ENCODE data around the gene ZNF263. TPM values are rescaled to one million over a fixed set of nuclear protein-coding genes. Genes with fewer than 3 reads are reported as not detected.
A peak's percentile ranks its signal among the peaks of the same experiment; 100 is the strongest.

ZNF263 gene
- total and polyA plus RNA-seq, 2 of the 13 experiments (the other 11 are each of a cell fraction or from before 2014, with no cell fraction given) = 10.2 to 41.2 TPM

- TF ChIP-seq, protein P1, sequence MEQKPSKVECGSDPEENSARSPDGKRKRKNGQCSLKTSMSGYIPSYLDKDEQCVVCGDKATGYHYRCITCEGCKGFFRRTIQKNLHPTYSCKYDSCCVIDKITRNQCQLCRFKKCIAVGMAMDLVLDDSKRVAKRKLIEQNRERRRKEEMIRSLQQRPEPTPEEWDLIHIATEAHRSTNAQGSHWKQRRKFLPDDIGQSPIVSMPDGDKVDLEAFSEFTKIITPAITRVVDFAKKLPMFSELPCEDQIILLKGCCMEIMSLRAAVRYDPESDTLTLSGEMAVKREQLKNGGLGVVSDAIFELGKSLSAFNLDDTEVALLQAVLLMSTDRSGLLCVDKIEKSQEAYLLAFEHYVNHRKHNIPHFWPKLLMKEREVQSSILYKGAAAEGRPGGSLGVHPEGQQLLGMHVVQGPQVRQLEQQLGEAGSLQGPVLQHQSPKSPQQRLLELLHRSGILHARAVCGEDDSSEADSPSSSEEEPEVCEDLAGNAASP (CRISPR knock-in tag; IDR thresholded peaks at IDR 0.05; ENCODE audit: borderline replicate concordance) = peak; percentile 9; the same call in 1 of the 2 replicates
- TF ChIP-seq ZNF136 (CRISPR knock-in tag; IDR thresholded peaks at IDR 0.05; ENCODE audit: low read depth) (0 out of 2 replicates have a peak, but pooled peaks have one; percentile 77), NR0B2 (CRISPR knock-in tag; IDR thresholded peaks at IDR 0.05) (no peak; the same call in 1 of the 2 replicates), ZSCAN22 (CRISPR knock-in tag; IDR thresholded peaks at IDR 0.05) (no peak), BRCA1 (CRISPR knock-in tag; IDR thresholded peaks at IDR 0.05) (peak; percentile 83; the same call in 1 of the 2 replicates), REST (IDR thresholded peaks at IDR 0.05; ENCODE audit: borderline replicate concordance in 1 of 2, low read depth in 1 of 2, low read length in 2 of 2) (peak in 1 of 2 experiments; percentile 49; a peak in 1 of 4 replicates), MXD1 (CRISPR knock-in tag; IDR thresholded peaks at IDR 0.05) (peak; percentile 87; the same call in 1 of the 2 replicates), ZBTB1 (CRISPR knock-in tag; IDR thresholded peaks at IDR 0.05; ENCODE audit: borderline replicate concordance) (no peak), RNF2 (conservative IDR thresholded peaks at IDR 0.05; ENCODE audit: low read depth) (peak; percentile 95), ZNF367 (CRISPR knock-in tag; IDR thresholded peaks at IDR 0.05; ENCODE audit: borderline replicate concordance) (no peak), ZNF225 (CRISPR knock-in tag; IDR thresholded peaks at IDR 0.05) (no peak), YEATS2 (CRISPR knock-in tag; IDR thresholded peaks at IDR 0.05; ENCODE audit: borderline replicate concordance) (peak; percentile 82), ZBED4 (CRISPR knock-in tag; IDR thresholded peaks at IDR 0.05; ENCODE audit: borderline replicate concordance) (no peak), BCL6 (CRISPR knock-in tag; IDR thresholded peaks at IDR 0.05) (no peak), THYN1 (CRISPR knock-in tag; IDR thresholded peaks at IDR 0.05; ENCODE audit: borderline replicate concordance, low read depth) (no peak)
- TF ChIP-seq, protein P2, sequence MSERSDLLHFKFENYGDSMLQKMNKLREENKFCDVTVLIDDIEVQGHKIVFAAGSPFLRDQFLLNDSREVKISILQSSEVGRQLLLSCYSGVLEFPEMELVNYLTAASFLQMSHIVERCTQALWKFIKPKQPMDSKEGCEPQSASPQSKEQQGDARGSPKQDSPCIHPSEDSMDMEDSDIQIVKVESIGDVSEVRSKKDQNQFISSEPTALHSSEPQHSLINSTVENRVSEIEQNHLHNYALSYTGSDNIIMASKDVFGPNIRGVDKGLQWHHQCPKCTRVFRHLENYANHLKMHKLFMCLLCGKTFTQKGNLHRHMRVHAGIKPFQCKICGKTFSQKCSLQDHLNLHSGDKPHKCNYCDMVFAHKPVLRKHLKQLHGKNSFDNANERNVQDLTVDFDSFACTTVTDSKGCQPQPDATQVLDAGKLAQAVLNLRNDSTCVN (CRISPR knock-in tag; IDR thresholded peaks at IDR 0.05; ENCODE audit: borderline replicate concordance) = no peak
These were observed 18.9 kb upstream of the ZNF263 start (continued) for GRCh38 chr16:3264137-3265036.

Data from HepG2 (cell line).